GM21515 (cell line): Measurements from ENCODE around the gene SLC2A13.
"Not testable (repeated sequence)": the region's sequence is repeated elsewhere in the genome, so short reads cannot be mapped to it uniquely, and the experiment has no call there.

ENCODE experiments used
- ATAC-seq: cut with Tn5 transposase; IDR thresholded peaks from one replicate; pipeline ENCODE4 v1.9.1; 2021; ENCODE audit not compliant: unreplicated experiment

The SLC2A13 gene

DNA sequence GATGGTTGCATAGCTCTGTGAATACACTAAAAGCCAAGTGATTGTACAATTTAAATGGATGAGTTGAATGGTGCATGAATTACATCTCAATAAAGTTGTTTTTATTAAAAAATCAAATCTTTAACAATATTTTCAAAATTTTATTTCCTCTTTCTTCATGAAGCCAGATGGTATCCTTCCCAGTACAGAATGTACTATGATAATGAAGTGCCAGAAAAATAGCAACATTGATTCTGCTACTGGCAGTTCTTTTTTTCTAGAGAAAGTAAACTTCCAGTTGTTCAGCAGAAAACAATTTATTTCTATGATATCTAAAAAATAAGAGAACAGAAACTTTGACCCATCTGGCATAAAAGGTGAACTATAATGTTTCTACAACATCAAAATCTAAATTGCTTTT, 61.5 kb downstream of the SLC2A13 start:
- no peak for ATAC-seq

DNA sequence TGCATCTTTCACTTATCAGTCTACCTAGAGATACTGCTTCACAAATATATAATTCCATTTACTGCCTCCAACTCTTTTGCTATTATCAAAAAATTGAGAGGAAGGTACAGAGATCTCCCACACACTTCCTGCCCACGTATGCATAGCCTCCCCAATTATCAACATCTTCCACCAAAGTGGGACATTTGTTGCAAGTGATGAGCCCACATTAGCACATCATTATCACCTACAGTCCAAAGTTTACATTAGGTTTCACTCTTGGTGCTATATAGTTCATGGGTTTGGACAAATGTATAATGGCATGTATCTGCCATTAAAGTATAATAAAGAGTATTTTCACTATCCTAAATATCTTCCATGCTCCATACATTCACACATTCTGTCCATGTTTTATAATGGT, 66.3 kb downstream of the SLC2A13 start:
- no peak for ATAC-seq

DNA sequence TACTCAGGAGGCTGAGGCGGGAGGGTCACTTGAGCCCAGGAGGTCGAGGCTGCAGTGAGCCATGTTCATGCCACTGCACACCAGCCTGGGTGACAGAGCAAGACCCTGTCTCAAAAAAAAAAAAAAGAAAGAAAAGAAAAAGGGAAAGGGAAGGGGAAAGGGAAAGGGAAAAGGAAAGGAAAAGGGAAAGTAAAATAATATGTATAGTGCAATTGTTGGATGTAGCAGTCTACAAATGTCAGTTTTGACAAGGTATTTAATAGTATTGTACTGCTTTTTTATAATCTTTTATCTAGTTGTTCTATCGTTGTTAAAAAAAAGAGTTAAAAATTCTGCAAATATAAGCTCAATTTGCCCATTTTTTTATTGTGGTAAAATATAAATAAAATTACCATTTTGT, 67.3 kb downstream of the SLC2A13 start:
- no peak for ATAC-seq

DNA sequence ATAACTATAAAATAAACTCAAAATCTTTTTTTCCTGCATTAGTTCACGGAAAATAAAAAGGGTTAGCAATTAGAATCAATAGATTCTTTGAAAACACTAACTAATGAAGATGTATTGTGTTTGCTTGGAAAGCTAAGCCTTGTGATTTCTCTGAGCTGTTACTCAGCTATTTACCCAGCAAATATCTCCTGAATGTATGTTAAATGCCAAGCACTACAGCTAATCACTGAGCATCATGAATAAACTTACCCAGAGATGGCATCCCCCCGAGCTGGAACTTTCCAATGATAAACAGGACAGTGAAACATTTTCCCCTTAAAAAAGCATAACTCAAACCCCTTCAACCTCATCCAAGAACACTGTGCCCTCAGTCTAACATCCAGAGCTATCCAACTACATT, 71.2 kb downstream of the SLC2A13 start:
- ATAC-seq, result no peak

DNA sequence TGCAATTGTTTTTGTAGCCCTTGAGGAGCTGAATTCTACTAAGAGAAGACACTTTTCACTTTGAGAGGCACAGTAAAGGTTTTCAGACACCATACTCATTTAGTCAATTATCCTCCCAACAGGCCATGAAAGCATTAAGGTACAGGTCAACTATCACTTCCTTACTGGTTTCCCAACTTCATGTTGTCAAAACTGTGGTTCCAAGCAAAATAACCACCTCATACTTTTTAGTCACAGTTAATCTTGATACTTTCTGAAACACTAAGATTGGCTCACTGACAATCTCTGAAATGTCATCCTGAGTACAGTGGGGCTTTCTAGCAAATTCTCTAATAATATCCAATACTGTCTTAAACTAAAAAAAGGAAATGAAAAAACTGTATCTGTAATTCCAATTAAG, 71.7 kb downstream of the SLC2A13 start:
- no peak for ATAC-seq

DNA sequence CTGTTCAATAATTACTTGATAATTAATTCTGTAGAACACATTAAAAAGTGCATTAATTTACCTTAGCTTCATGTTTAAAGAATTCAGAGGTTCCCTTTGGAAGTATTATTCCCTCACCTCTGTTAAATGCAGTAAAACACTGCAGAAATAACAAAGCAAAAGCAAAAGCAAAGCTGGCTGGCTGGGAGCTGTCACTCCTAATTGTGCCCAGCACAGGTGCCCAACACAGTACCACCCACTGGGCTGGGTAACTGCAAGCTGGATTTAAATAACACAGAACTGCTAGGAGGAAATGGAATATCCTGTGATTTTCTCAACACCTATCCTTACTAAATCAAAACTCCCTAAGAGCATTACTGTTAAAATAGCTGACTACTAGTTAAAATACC, 72.6 kb downstream of the SLC2A13 start:
- no peak for ATAC-seq

DNA sequence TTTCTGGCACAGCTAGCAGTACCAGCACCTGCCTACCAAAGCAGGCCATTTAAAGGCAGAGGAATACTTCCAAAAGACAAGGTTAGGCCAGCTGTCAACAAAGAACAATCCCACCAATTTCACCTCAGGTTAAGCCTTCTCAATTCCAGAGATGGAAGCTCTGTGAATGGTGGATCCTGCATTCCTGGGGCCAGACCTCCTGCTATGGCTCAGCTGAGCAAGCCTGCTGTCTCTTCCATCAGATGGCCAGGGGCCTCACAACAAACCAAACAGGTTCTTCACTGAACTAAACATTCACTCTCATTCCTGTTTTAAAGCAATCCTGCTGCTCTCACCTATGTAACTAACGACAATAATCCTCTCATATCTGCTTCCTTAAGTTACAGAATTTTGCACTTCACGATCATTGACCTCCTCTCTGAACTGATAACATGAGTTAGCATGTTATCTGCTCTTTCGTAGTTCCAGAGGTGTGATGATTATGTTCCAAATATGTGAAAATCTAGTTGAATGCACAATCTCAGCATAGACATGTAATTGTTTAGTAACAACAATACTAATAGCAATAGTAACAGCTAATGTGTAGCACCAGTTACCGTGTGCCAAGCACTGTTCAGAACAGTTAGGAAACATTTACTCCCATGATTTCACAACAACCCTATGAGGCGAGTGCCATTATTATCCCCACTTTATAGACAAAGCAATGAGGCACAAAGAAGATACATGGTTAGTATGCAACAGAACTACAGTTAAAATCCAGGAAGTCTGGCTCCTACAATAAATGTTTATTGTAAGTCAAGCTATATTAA, 73.2 kb downstream of the SLC2A13 start:
- no peak for ATAC-seq

DNA sequence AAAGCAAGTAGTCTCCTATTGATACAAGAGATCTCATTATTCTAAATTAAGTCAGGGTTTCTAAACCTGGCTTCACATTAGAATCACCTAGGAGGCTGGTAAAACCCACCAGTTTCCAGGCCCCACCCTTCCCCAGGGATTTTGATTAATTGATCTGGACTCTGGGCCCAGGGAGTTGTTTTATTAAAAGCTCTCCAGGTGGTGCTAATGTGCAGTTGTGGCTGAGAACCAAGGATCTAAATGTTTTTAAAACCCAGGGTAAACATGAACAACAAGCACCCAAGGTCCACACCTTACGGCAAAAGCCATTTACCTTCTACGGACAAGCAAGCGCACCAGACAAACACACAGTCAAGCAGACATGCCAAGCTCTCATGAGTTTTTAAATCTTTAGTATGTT, 73.9 kb downstream of the SLC2A13 start:
- ATAC-seq, result no peak

DNA sequence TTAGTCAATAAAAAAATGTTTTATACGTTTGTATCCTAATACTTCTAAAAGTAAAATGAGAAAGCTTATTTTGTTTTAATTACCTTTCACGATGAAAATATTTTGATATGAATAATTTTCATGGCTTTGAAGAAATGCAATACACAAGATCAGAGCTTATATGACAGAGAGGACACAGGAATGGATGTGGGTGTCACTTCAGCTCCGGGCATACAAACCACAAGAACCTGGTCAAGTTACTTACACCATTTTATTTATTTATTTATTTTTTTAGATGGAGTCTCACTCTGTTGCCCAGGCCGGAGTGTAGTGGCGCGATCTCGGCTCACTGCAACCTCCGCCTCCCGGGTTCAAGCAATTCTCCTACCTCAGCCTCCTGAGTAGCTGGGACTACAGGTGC, 74.9 kb downstream of the SLC2A13 start:
- ATAC-seq, result not testable (repeated sequence)

DNA sequence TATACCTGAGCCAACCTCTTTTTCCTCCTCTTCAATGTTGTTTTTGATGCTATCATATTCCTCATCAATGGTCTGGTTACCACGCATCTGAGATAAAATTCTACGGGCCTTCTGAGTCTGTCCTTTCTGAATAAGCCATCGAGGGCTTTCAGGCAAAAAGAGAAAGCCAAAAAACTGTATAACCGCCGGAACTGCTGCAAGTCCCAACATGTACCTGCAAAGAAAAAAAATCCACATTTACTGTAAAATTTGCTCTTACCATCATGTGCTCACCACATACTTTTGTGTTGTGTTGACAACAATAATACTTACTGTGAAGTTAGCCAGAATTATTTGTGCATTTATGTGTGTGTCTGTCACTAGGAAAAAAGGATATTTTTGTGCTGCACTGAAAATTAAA, 77.6 kb downstream of the SLC2A13 start:
- no peak for ATAC-seq

DNA sequence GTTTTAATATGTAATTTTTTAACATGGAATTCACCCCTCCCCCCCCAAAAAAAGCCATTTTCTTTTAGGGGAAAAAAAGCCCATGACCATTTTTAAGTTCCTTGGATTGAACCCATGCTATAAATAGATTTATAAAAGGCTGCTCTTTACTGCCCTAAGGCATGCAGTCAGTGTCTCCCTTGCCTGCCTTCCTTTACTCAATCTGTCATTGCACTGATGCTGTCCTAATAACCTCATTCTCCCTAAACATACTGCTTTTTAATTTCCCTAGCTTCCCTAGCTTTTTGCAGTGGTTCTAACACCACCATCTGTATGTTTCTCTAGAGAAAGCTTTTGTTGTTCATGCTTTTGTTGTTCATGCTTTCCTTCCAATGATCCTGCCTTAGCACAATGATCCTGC, 83.0 kb downstream of the SLC2A13 start:
- no peak for ATAC-seq

DNA sequence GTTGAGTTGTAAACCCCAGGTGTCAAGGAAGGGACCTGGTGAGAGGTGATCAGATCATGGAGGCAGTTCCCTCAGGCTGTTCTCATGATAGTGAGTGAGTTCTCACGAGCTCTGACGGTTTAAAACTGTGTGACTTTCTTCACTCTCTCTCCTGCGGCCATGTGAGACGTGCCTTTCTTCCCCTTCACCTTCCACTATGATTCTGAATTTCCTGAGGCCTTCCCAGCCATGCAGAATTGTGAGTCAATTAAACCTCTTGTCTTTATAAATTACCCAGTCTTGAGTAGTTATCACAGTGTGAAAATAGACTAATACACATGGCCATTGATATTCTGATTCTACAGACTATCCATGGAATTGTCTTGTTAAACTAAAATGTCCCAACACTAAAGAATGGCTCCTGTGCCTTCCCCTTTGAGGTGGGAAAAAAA, 85.6 kb downstream of the SLC2A13 start:
- ATAC-seq, result no peak

DNA sequence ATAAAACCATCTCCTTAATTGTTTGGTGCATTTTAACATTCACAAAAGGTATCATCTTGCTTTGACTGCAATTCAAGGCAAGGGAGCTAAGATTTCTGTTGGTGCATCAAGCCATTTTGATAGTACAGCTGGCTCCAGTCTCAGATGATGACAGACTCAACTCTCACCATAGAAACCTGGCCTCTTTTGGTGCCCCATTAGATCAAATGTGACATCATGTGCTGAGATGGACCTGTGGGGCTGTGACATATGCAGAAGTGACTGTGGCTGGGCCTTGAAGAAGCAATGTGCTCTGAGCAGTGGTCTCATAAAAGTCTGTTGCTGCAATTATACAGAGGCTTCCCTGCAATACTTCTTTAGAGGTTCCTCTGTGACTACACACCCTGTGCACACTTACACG, 88.4 kb downstream of the SLC2A13 start:
- no peak for ATAC-seq

DNA sequence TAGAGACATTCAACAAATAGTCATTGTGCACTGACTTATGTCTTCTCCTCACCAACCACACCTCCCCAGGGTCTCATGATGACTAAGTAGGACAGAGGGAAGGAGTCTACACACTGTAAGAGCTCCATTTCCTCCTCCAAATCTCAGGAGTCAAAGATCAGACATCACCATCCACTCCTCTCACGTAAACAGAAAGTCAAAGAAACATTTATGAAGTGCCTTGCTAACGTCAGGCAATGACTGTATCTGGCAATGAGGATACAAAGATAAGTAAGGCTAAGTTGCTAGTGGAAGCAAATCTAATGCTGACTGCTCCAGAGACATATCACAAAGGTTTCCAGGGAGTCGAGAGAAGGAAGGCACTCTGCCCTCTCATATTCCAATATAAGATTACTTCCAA, 88.9 kb downstream of the SLC2A13 start:
- no peak for ATAC-seq

DNA sequence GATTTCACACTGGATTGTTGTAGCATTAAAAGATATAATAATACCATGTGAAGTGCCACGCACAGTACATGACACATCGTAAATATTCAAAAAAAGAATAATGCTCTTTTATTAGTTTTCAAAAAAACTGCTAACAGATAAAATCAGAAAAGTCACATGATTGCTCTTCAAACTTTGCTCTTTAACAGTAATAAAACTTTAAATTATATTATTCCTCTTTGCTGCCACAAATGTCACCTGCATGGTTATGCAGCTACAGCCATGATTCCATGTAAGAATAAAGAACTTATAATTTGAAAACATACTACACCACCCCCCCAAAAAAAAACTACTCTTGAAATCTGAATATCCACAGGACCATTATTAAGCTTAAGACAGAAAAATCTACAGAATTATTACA, 90.0 kb downstream of the SLC2A13 start:
- no peak for ATAC-seq

DNA sequence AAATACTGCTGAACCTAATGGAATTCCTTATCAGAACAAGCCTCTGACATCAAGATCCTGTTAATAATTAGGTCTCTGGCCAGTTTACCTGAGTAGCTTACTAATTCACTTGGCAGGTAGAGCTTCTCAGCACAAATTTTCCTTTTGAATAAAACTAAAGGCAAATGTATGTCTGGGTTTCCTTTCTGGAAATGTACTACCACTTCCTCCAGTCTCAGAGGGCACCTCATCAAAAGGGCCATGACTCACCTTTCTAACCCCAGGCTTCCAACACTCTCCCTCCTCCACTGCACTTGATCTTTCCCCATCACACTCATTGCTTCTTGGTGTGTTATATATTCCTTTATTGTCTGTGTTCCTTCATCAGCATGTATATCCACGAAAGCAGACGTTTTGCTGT, 90.5 kb downstream of the SLC2A13 start:
- ATAC-seq, result no peak

DNA sequence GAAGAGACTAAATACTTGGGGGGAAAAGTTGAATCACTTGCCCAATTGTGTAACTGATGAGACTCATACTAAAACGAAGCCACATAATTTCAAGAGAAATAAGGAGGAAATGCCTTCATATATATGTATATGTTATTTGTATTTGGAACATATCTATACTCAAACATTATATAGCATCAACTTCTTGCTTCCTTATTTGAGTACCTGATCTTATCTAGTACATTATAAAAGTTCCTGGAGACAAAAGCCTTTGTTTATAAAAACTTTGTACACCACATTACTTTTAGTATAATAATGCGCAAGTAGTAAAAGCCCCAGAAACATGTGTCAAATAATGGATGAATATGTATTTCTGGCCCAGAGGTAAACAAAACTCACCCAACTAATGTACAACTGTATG, 92.0 kb downstream of the SLC2A13 start:
- ATAC-seq, result no peak

DNA sequence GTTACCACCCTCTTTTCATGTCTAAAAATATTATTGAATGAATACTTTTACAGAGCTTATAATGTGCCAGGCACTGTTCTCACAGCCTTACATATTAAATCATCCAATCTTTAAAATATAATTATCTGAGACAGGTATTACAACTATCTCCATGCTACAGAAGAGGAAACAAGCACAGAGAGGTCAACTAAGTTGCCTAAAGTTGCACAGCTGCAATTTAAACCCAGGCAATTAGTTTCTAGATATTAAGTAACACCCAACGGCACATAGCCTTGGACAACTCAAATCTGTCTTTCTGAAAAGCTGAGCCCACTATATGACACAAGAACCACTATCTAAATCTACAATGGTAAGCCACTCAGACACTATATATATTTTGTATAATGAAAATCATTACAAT, 92.6 kb downstream of the SLC2A13 start:
- no peak for ATAC-seq

DNA sequence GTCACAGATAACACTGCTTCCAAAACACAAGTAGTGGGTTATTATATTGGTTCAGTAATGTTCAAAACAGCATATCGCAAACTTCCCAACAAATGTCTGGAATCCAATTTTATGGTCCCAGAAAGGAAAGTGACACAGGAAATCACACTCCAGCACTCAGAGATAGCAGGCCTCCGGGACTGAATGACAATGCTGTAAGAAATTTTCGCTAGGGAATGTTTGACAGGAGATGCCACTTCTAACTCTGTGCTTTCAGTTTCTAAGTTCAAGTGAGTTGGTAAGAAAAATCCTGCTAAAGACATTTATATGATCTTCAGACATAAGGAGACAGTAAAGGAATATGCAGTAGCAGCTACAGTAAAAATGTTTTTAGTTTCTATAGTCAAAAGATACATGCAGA, 93.2 kb downstream of the SLC2A13 start:
- ATAC-seq, result no peak

DNA sequence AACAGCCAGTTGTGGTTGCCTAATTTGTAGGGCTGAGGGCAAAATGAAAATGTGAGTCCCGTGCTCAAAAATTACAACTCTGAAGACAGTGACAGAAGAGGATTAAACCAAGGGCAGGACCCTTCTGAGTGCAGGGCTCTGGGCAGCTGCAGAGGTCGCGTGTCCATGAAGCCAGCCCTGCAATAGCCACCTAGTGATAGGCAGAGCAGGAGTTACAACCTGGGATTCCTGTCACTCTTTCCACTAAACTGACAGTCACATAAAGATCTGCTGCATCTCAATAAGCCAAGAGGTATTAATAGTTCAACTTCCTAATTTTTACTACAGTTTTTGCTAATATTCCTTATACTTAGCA, 94.1 kb downstream of the SLC2A13 start:
- ATAC-seq, result peak; percentile 24

DNA sequence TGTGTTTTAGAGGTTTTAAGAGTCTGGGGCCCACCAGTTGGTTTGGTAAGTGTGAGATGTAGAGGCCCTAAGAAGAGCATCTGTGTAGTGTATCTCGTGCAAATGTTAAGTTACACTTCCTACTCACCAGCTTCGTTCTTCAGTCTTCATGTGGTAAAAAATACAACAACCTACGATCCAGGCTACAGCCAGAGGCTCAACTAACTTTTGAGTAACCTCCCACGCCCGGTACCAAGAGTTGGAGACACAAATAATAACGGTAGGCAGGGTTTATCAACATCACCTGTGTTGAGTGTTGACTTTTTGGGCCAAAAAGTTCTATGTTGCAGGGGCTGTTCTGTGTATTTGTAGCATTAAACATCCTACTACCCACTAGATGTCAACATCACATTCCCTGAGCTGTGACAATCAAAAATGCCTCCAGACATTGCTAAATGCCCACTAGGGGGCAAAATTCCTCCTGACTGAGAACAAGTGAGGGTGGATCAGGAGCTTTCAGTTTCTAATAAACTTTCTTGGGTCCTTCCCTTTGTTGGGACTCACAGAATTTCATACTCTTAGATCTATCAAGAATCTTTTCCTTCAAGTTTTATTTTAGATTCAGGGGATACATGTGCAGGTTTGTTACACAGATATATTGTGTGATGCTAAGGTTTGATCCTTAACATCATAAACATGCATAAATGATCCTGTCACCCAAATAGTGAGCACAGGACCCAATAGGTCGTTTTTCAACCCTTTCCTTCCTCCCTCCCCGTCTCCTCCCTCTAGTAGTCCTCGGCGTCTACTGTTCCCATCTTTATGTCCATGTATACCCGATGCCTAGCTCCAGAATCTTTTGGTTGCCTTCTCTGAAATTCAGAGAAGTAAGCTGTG, 94.7 kb downstream of the SLC2A13 start:
- peak; percentile 93 for ATAC-seq
